Gastroesophageal sphincter (tissue), 3 donors: ENCODE measurements around the gene GNGT1.

ENCODE experiments used
- EP300 ChIP-seq: sonication (generic); formaldehyde crosslinking; IDR thresholded peaks from one replicate; pipeline ENCODE4 v1.6.1; 2017; ENCODE audit warnings: antibody characterized with exemption, mild to moderate bottlenecking
- POLR2A ChIP-seq, 2 donors: fragments of 450-650 bp; IDR thresholded peaks; one replicate each; pipeline ENCODE4 v1.6.1; 2017; ENCODE audit warnings: antibody characterized with exemption in 2 of 2, mild to moderate bottlenecking in 2 of 2, moderate library complexity in 1 of 2
- POLR2AphosphoS5 ChIP-seq: sonication (generic); formaldehyde crosslinking; IDR thresholded peaks from one replicate; pipeline ENCODE4 v1.6.1; 2017; ENCODE audit warnings: antibody characterized with exemption
- TF ChIP-seq, protein P1 (sequence below), 4 experiments: fragments of 200-600 bp in 2 of 4; fragments of 450-650 bp in 2 of 4; sonication (generic) in 1 of 4; IDR thresholded peaks; one replicate each; pipeline ENCODE4 v1.5.1; 2017 to 2019; ENCODE audit warnings: antibody characterized with exemption in 4 of 4, mild to moderate bottlenecking in 2 of 4, moderate library complexity in 2 of 4

DNA sequence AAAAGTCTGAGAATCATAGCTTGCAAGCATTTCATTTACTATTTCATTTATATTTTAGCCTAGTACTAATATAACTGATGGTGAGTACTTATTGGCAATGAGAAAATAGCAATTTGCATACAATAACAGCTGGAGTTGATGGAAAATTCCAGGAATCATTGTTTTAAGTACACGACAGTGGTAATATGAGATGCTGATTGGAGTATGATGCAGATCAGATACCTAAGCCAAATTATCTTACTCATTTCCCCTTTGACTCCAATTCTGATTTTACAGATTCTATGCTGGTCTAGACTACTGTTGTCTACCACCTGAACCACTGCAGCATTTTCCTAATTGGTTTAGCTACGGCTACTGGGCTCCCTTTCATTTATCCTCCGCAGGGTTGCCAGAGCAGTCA lies 51.8 kb downstream of the GNGT1 start:
- TF ChIP-seq, protein P1, sequence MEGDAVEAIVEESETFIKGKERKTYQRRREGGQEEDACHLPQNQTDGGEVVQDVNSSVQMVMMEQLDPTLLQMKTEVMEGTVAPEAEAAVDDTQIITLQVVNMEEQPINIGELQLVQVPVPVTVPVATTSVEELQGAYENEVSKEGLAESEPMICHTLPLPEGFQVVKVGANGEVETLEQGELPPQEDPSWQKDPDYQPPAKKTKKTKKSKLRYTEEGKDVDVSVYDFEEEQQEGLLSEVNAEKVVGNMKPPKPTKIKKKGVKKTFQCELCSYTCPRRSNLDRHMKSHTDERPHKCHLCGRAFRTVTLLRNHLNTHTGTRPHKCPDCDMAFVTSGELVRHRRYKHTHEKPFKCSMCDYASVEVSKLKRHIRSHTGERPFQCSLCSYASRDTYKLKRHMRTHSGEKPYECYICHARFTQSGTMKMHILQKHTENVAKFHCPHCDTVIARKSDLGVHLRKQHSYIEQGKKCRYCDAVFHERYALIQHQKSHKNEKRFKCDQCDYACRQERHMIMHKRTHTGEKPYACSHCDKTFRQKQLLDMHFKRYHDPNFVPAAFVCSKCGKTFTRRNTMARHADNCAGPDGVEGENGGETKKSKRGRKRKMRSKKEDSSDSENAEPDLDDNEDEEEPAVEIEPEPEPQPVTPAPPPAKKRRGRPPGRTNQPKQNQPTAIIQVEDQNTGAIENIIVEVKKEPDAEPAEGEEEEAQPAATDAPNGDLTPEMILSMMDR (IDR thresholded peaks at IDR 0.05) = no peak
- TF ChIP-seq EP300 (no peak), POLR2AphosphoS5 (no peak), POLR2A (IDR thresholded peaks at IDR 0.05) (no peak)
